ENCODE data around the gene SIN3A. TPM values are rescaled to one million over a fixed set of nuclear protein-coding genes. Genes with fewer than 3 reads are reported as not detected.

SIN3A gene
- total and polyA plus RNA-seq, 9 of the 15 experiments (the other 6 are each of a cell fraction or from before 2014, with no cell fraction given) = 11.1 to 70.3 (median 25.3) TPM

DNA sequence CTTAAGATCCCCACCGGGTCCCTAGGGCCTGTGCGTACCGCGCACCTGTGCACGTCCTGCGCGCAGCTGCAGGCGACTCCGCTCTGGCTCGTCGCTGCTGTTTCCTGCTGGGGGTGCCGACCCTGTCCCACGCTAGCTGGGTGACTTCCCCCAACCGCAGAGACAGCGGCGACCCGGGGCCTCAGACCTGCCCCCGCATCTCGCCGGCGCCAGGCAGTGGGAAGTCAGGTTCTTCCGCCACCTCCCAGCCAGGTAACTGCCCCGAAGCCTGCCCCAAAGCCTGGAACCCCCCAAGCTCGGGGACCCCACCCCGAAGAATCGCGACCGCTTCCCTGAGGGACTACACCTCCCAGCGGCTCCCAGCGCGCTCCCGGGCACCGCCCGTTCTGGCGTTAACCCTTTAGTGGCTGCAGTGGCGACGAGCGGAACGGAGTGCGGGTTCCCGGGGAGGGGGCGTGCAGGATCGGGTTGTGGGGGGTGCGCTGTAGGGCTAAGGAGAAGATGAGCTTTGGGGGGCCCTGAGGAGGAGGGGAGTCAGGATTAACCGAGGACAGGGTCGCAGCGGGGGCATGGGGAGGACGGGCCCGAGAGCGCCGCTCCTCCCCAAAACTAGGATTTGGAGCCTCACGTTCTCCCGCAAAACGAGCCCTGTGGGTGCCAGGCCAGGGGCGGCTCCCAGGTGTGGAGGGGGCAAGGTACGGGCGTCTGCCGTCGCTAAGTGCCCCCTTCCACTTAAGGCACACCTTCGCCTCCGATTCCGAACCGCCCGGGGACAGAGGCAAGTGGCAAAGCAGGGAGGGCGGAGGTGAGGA, 104.1 kb downstream of the SIN3A start (continued):
- TF ChIP-seq, protein P1, sequence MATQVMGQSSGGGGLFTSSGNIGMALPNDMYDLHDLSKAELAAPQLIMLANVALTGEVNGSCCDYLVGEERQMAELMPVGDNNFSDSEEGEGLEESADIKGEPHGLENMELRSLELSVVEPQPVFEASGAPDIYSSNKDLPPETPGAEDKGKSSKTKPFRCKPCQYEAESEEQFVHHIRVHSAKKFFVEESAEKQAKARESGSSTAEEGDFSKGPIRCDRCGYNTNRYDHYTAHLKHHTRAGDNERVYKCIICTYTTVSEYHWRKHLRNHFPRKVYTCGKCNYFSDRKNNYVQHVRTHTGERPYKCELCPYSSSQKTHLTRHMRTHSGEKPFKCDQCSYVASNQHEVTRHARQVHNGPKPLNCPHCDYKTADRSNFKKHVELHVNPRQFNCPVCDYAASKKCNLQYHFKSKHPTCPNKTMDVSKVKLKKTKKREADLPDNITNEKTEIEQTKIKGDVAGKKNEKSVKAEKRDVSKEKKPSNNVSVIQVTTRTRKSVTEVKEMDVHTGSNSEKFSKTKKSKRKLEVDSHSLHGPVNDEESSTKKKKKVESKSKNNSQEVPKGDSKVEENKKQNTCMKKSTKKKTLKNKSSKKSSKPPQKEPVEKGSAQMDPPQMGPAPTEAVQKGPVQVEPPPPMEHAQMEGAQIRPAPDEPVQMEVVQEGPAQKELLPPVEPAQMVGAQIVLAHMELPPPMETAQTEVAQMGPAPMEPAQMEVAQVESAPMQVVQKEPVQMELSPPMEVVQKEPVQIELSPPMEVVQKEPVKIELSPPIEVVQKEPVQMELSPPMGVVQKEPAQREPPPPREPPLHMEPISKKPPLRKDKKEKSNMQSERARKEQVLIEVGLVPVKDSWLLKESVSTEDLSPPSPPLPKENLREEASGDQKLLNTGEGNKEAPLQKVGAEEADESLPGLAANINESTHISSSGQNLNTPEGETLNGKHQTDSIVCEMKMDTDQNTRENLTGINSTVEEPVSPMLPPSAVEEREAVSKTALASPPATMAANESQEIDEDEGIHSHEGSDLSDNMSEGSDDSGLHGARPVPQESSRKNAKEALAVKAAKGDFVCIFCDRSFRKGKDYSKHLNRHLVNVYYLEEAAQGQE (IDR thresholded peaks at IDR 0.05; ENCODE audit: borderline replicate concordance) = no peak
- TF ChIP-seq, protein P1 (CRISPR knock-in tag; IDR thresholded peaks at IDR 0.05; ENCODE audit: low read depth) = no peak
- TF ChIP-seq, protein P2, sequence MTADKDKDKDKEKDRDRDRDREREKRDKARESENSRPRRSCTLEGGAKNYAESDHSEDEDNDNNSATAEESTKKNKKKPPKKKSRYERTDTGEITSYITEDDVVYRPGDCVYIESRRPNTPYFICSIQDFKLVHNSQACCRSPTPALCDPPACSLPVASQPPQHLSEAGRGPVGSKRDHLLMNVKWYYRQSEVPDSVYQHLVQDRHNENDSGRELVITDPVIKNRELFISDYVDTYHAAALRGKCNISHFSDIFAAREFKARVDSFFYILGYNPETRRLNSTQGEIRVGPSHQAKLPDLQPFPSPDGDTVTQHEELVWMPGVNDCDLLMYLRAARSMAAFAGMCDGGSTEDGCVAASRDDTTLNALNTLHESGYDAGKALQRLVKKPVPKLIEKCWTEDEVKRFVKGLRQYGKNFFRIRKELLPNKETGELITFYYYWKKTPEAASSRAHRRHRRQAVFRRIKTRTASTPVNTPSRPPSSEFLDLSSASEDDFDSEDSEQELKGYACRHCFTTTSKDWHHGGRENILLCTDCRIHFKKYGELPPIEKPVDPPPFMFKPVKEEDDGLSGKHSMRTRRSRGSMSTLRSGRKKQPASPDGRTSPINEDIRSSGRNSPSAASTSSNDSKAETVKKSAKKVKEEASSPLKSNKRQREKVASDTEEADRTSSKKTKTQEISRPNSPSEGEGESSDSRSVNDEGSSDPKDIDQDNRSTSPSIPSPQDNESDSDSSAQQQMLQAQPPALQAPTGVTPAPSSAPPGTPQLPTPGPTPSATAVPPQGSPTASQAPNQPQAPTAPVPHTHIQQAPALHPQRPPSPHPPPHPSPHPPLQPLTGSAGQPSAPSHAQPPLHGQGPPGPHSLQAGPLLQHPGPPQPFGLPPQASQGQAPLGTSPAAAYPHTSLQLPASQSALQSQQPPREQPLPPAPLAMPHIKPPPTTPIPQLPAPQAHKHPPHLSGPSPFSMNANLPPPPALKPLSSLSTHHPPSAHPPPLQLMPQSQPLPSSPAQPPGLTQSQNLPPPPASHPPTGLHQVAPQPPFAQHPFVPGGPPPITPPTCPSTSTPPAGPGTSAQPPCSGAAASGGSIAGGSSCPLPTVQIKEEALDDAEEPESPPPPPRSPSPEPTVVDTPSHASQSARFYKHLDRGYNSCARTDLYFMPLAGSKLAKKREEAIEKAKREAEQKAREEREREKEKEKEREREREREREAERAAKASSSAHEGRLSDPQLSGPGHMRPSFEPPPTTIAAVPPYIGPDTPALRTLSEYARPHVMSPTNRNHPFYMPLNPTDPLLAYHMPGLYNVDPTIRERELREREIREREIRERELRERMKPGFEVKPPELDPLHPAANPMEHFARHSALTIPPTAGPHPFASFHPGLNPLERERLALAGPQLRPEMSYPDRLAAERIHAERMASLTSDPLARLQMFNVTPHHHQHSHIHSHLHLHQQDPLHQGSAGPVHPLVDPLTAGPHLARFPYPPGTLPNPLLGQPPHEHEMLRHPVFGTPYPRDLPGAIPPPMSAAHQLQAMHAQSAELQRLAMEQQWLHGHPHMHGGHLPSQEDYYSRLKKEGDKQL (CRISPR knock-in tag; IDR thresholded peaks at IDR 0.05; ENCODE audit: borderline replicate concordance) = no peak
- TF ChIP-seq STAT5A (IDR thresholded peaks at IDR 0.05; ENCODE audit: borderline replicate concordance, low read length) = no peak
- TF ChIP-seq FOSL1 (tag; conservative IDR thresholded peaks at IDR 0.05) = no peak
- TF ChIP-seq GATAD2A (IDR thresholded peaks at IDR 0.05) = peak; percentile 58; the same call in 1 of the 2 replicates
- peak in 1 of 3 experiments; percentile 23 for TF ChIP-seq YY1 (IDR thresholded peaks at IDR 0.05; ENCODE audit: borderline replicate concordance in 1 of 3, control insufficient read depth in 1 of 3, extremely low read depth in 1 of 3, insufficient read depth in 3 of 3, insufficient read length in 1 of 3, insufficient replicate concordance in 2 of 3, low read depth in 1 of 3, low read length in 2 of 3)
- TF ChIP-seq ZNF124 (CRISPR knock-in tag; IDR thresholded peaks at IDR 0.05) = no peak
- TF ChIP-seq ILK (tag; IDR thresholded peaks at IDR 0.05; ENCODE audit: borderline replicate concordance, low read depth) = no peak
- no peak for TF ChIP-seq CBFA2T3 (IDR thresholded peaks at IDR 0.05)
- TF ChIP-seq, protein P3, sequence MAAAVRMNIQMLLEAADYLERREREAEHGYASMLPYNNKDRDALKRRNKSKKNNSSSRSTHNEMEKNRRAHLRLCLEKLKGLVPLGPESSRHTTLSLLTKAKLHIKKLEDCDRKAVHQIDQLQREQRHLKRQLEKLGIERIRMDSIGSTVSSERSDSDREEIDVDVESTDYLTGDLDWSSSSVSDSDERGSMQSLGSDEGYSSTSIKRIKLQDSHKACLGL (CRISPR knock-in tag; IDR thresholded peaks at IDR 0.05; ENCODE audit: borderline replicate concordance, poor library complexity, severe bottlenecking) = no peak
- no peak for TF ChIP-seq POLR3A (IDR thresholded peaks at IDR 0.05; ENCODE audit: borderline replicate concordance, extremely low read depth, insufficient read depth, insufficient read length)

Data from K562 (cell line).